Measurements from ENCODE around the gene CDON. TPM values are rescaled to one million over a fixed set of nuclear protein-coding genes. Genes with fewer than 3 reads are reported as not detected.

Gene CDON
- total RNA-seq, 1 donor from 2014 or later = 21.0 TPM

GRCh38 chr11:125930076-125930450 is 132.6 kb downstream of the CDON start:
- DNase-seq = no peak
- Mint-ChIP-seq H3K36me3 (ENCODE audit: unreplicated experiment) (no peaks in the 10 kb centered on the region), H3K4me3 (ENCODE audit: unreplicated experiment) (no peak overlapping the region), H3K4me1 (ENCODE audit: low read depth, unreplicated experiment) (peaks cover 15% of the 10 kb centered on the region), H3K9me3 (ENCODE audit: unreplicated experiment) (no peaks in the 10 kb centered on the region), H3K27ac (ENCODE audit: unreplicated experiment) (no peak overlapping the region), H3K27me3 (ENCODE audit: unreplicated experiment) (no peaks in the 10 kb centered on the region)
- TF ChIP-seq CTCF (IDR thresholded peaks at IDR 0.05; ENCODE audit: partially characterized antibody, unreplicated experiment) = no peak

- Mint-ChIP-seq H3K9me3 (ENCODE audit: unreplicated experiment) (no peaks in the 10 kb centered on the region), H3K4me3 (ENCODE audit: unreplicated experiment) (no peak overlapping the region), H3K4me1 (ENCODE audit: low read depth, unreplicated experiment) (peaks cover 19% of the 10 kb centered on the region), H3K27me3 (ENCODE audit: unreplicated experiment) (no peaks in the 10 kb centered on the region), H3K27ac (ENCODE audit: unreplicated experiment) (no peak overlapping the region), H3K36me3 (ENCODE audit: unreplicated experiment) (no peaks in the 10 kb centered on the region)
- TF ChIP-seq CTCF (IDR thresholded peaks at IDR 0.05; ENCODE audit: partially characterized antibody, unreplicated experiment) = no peak
- DNase-seq = no peak
Measured at GRCh38 chr11:125929445-125930075, 133.1 kb downstream of the CDON start.

- no peaks in the 10 kb centered on the region for H3K9me3 Mint-ChIP-seq (ENCODE audit: unreplicated experiment)
- H3K27me3 Mint-ChIP-seq (ENCODE audit: unreplicated experiment) = no peaks in the 10 kb centered on the region
- no peak overlapping the region for H3K4me3 Mint-ChIP-seq (ENCODE audit: unreplicated experiment)
- no peak overlapping the region for H3K27ac Mint-ChIP-seq (ENCODE audit: unreplicated experiment)
- H3K4me1 Mint-ChIP-seq (ENCODE audit: low read depth, unreplicated experiment) = peaks cover 31% of the 10 kb centered on the region
- TF ChIP-seq CTCF (IDR thresholded peaks at IDR 0.05; ENCODE audit: partially characterized antibody, unreplicated experiment) = no peak
- no peaks in the 10 kb centered on the region for H3K36me3 Mint-ChIP-seq (ENCODE audit: unreplicated experiment)
- no peak for DNase-seq
Measured at GRCh38 chr11:125926682-125927081, 136.0 kb downstream of the CDON start.

GRCh38 chr11:125925804-125926203 is 136.9 kb downstream of the CDON start:
- peaks cover 31% of the 10 kb centered on the region for H3K4me1 Mint-ChIP-seq (ENCODE audit: low read depth, unreplicated experiment)
- H3K27ac Mint-ChIP-seq (ENCODE audit: unreplicated experiment) = peak overlapping the region; percentile 6
- peak overlapping the region; percentile 19 for H3K4me3 Mint-ChIP-seq (ENCODE audit: unreplicated experiment)
- no peak for TF ChIP-seq CTCF (IDR thresholded peaks at IDR 0.05; ENCODE audit: partially characterized antibody, unreplicated experiment)
- H3K9me3 Mint-ChIP-seq (ENCODE audit: unreplicated experiment) = no peaks in the 10 kb centered on the region
- H3K27me3 Mint-ChIP-seq (ENCODE audit: unreplicated experiment) = no peaks in the 10 kb centered on the region
- no peaks in the 10 kb centered on the region for H3K36me3 Mint-ChIP-seq (ENCODE audit: unreplicated experiment)
- no peak for DNase-seq

- Mint-ChIP-seq H3K27me3 (ENCODE audit: unreplicated experiment) (no peaks in the 10 kb centered on the region), H3K4me3 (ENCODE audit: unreplicated experiment) (no peak overlapping the region), H3K36me3 (ENCODE audit: unreplicated experiment) (no peaks in the 10 kb centered on the region), H3K27ac (ENCODE audit: unreplicated experiment) (peak overlapping the region; percentile 6), H3K9me3 (ENCODE audit: unreplicated experiment) (no peaks in the 10 kb centered on the region), H3K4me1 (ENCODE audit: low read depth, unreplicated experiment) (peaks cover 31% of the 10 kb centered on the region)
- no peak for TF ChIP-seq CTCF (IDR thresholded peaks at IDR 0.05; ENCODE audit: partially characterized antibody, unreplicated experiment)
- DNase-seq = no peak
Measured at GRCh38 chr11:125925247-125925740, 137.4 kb downstream of the CDON start.
